Measurements from ENCODE around the gene CCDC92.

Gene CCDC92

GRCh38 chr12:124002654-124003053 lies 30.0 kb upstream of the CCDC92 start:
- H3K4me3 ChIP-seq (ENCODE audit: low read depth, low read length) = no peak overlapping the region

- H3K4me3 ChIP-seq (ENCODE audit: low read depth, low read length) = no peak overlapping the region
Measured at GRCh38 chr12:124002021-124002644, 29.5 kb upstream of the CCDC92 start.

GRCh38 chr12:124001343-124001742 lies 28.7 kb upstream of the CCDC92 start:
- H3K4me3 ChIP-seq (ENCODE audit: low read depth, low read length) = no peak overlapping the region

GRCh38 chr12:124000111-124000510 lies 27.5 kb upstream of the CCDC92 start:
- H3K4me3 ChIP-seq (ENCODE audit: low read depth, low read length) = no peak overlapping the region

GRCh38 chr12:123998991-123999359 lies 26.3 kb upstream of the CCDC92 start:
- no peak overlapping the region for H3K4me3 ChIP-seq (ENCODE audit: low read depth, low read length)

GRCh38 chr12:123998344-123998990 lies 25.8 kb upstream of the CCDC92 start:
- no peak overlapping the region for H3K4me3 ChIP-seq (ENCODE audit: low read depth, low read length)

- H3K4me3 ChIP-seq (ENCODE audit: low read depth, low read length) = no peak overlapping the region
Measured at GRCh38 chr12:123997908-123998307, 25.3 kb upstream of the CCDC92 start.

GRCh38 chr12:123997033-123997822 lies 24.6 kb upstream of the CCDC92 start:
- no peak overlapping the region for H3K4me3 ChIP-seq (ENCODE audit: low read depth, low read length)

GRCh38 chr12:123996581-123996980 lies 23.9 kb upstream of the CCDC92 start:
- no peak overlapping the region for H3K4me3 ChIP-seq (ENCODE audit: low read depth, low read length)

- H3K4me3 ChIP-seq (ENCODE audit: low read depth, low read length) = no peak overlapping the region
Measured at GRCh38 chr12:123995023-123995748, 22.6 kb upstream of the CCDC92 start.

GRCh38 chr12:123992118-123992825 lies 19.6 kb upstream of the CCDC92 start:
- H3K4me3 ChIP-seq (ENCODE audit: low read depth, low read length) = no peak overlapping the region

GRCh38 chr12:123991372-123991951 lies 18.8 kb upstream of the CCDC92 start:
- H3K4me3 ChIP-seq (ENCODE audit: low read depth, low read length) = no peak overlapping the region

GRCh38 chr12:123990511-123990910 lies 17.9 kb upstream of the CCDC92 start:
- no peak overlapping the region for H3K4me3 ChIP-seq (ENCODE audit: low read depth, low read length)

- H3K4me3 ChIP-seq (ENCODE audit: low read depth, low read length) = no peak overlapping the region
Measured at GRCh38 chr12:123989753-123990152, 17.1 kb upstream of the CCDC92 start.

GRCh38 chr12:123989168-123989567 lies 16.5 kb upstream of the CCDC92 start:
- no peak overlapping the region for H3K4me3 ChIP-seq (ENCODE audit: low read depth, low read length)

GRCh38 chr12:123987022-123987421 lies 14.4 kb upstream of the CCDC92 start:
- H3K4me3 ChIP-seq (ENCODE audit: low read depth, low read length) = no peak overlapping the region

GRCh38 chr12:123986374-123986965 lies 13.8 kb upstream of the CCDC92 start:
- no peak overlapping the region for H3K4me3 ChIP-seq (ENCODE audit: low read depth, low read length)

GRCh38 chr12:123984903-123985302 lies 12.3 kb upstream of the CCDC92 start:
- H3K4me3 ChIP-seq (ENCODE audit: low read depth, low read length) = no peak overlapping the region

- no peak overlapping the region for H3K4me3 ChIP-seq (ENCODE audit: low read depth, low read length)
Measured at GRCh38 chr12:123983822-123984485, 11.3 kb upstream of the CCDC92 start.

GRCh38 chr12:123982269-123982668 lies 9.6 kb upstream of the CCDC92 start:
- no peak overlapping the region for H3K4me3 ChIP-seq (ENCODE audit: low read depth, low read length)
